DMS153 (cell line): Measurements from ENCODE around the gene PAXX.
"Not testable (repeated sequence)": the region's sequence is repeated elsewhere in the genome, so short reads cannot be mapped to it uniquely, and the experiment has no call there.

Source experiments
- DNase-seq: peaks from one replicate; lab custom pipeline; 2025; lab: John Stamatoyannopoulos, UW

The PAXX gene

DNA sequence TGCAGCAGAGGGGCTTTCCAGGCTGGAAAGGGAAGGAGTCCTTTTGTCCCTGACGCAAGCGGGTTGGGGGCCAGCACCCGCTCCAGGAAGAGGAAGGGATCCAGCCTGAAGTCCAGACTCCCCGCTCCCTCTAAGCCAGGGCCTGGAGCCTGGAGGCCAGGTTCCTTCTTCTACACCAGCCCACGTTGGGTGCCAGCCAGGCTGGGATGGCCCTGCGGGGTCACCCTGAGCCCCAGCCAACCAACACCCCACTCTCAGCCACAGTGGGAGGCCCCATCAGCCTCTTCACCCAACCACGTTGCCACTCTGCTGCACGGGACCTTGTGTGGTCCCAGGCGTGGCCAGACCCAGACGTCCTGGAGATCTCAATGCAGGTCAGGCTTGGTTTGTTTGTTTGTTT, 40.6 kb downstream of the PAXX start:
- DNase-seq, result no peak

GRCh38 chr9:137033481-137033880, 41.3 kb downstream of the PAXX start:
- DNase-seq, result not testable (repeated sequence)

DNA sequence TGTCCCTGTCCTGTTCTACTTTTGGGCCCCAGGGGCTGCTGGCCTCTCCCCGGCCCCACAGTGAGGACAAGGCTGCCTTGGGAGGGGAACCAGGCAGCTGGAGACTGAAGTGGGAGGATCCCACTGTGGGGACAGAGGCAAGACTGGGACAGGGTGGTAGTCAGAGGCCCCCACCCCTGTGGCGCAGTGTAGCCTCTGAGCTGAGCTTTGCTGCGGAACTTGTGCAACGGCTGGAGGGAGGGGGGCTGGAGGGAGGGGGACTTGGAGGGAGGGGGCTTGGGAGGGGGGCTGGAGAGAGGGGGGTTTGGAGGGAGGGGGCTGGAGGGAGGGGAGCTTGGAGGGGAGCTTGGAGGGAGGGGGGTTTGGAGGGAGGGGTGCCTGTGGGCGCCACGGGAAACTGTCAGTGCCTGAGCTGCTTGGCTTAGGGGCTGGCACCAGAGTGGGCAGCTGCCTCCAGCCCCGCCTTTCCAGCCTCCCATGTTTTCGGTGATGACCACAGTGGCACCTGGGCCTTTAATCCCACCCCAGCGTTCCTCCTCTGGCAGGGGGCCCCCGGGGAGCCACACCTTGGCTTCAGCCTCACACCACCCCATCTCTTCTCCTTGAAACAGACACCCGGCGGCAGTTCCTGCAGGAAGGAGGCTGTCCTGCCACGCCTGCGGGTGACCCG, 42.0 kb downstream of the PAXX start:
- DNase-seq, result no peak

- peak; percentile 44 for DNase-seq
Observed at GRCh38 chr9:137034709-137035506, 42.7 kb downstream of the PAXX start.

- no peak for DNase-seq
Observed at GRCh38 chr9:137035507-137035834, 43.2 kb downstream of the PAXX start.

DNA sequence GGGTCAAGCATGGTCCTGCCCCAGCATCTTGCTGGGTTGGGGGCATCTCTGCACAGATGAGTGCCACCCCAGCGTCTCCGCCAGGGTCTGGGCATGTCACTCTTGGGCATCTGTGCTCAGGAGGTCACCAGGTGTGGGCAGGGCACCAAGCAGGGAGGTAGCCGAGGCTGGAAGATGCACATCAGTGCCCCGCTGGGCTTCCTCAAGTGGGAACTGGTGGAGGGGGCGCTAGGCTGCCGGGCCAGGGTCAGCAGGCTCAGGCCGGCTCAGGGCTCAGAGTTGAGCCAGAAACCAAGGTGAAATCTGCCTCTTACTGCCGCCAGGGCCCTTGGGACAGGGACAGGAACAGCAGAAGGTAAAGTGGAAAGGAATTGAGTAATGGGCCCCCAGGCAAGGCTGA, 43.7 kb downstream of the PAXX start:
- DNase-seq, result no peak

DNA sequence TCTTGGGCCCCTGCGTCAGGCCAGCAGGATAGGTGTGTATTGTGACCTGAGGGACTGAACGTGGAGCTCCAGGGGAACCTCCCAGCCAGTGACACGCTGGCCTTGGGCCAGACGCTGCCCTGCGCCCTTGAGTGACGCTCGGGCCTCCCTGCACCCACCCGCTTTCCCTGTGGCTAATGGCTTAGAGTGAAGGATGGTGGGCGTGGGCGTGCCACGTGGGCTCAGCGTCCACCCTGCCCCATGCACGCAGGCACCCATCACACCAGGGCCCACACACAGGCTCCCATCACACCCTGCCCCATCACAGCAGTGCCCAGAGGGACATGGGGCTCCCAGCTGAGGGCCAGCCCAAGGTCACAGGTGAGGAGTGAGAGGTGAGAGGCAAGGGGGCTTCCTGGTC, 44.8 kb downstream of the PAXX start:
- DNase-seq, result no peak

DNA sequence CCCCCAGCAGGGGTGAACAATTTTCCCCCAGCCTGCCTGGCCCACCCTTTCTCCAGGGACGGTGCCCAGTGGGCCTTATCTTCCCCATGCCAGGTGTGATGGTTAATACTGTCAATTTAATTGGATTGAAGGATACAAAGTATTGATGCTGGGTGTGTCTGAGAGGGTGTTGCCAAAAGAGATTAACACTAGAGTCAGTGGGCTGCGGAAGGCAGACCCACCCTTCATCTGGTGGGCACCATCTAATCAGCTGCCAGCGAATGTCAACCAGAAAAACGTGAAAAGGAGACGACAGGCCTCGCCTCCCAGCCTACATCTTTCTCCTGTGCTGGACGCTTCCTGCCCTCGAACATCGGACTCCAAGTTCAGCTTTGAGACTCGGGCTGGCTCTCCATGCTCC, 45.3 kb downstream of the PAXX start:
- no peak for DNase-seq

DNA sequence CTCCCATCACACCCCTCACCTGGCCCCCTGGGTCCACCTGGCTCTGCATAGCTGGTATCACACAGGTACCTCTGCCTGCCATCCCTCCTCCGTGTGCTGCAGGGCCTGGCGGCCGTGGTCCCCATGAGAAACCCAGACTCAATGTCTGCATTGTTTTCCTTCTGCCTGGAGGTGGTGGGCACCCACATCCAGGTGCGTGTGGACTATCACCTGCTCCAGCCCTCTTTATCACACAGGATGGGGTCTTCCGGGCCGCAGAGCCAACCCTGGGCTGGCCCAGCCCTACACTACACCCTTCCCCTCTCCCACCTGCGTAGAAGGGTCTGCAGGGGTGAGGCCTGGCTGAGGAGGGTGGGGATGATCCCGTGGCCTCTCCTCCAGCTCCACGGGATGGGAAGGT, 46.7 kb downstream of the PAXX start:
- DNase-seq, result no peak

GRCh38 chr9:137039611-137040366, 47.6 kb downstream of the PAXX start:
- DNase-seq, result no peak

DNA sequence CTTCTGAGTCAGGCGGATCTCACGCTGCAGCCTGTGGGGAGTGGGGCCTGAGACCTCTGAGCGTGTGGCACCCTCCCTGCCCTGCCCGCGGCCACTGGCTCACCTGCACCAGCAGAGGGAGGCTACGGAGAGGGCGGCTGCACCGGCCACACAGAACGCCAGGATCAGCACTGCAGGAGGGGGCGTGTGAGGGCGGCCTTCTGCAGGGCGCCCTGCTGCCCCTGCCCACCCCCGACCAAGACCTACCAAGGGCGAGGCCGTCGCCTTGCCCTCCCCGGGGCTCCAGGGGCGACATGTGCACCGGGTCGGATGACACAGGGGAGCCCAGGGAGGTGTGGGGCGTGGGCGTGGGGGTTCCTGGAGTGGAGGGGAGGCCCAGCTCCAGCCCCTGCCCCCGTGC, 48.3 kb downstream of the PAXX start:
- DNase-seq, result no peak

DNA sequence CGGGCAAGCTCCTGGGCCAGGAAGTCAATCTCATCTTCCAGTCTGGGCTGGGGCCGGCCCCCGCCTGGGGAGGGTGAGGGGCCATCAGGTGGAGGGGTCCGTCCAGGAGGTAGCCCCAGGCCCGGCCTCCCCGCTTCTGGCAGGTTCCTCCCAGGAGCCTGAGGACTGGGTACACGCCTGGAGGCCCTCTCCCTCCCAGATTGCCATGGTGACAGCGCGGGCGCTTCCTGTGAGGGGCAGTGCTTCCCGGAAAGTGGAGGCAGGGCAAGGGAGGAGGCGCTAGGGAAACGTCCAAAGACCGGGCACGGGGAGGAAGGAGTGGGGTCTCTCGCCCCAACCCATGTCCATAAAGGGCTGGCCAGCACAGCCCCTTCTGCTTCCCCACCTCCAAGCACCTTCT, 48.9 kb downstream of the PAXX start:
- DNase-seq, result no peak

- DNase-seq, result no peak
Observed at GRCh38 chr9:137042751-137043727, 50.8 kb downstream of the PAXX start.
